Effector CD4-positive, alpha-beta T cell (primary cell): ENCODE measurements around the gene C4orf54.

Source experiments
- DNase-seq: peaks from one replicate; pipeline ENCODE4 v3.0.0-alpha.2; 2020

C4orf54 gene

DNA sequence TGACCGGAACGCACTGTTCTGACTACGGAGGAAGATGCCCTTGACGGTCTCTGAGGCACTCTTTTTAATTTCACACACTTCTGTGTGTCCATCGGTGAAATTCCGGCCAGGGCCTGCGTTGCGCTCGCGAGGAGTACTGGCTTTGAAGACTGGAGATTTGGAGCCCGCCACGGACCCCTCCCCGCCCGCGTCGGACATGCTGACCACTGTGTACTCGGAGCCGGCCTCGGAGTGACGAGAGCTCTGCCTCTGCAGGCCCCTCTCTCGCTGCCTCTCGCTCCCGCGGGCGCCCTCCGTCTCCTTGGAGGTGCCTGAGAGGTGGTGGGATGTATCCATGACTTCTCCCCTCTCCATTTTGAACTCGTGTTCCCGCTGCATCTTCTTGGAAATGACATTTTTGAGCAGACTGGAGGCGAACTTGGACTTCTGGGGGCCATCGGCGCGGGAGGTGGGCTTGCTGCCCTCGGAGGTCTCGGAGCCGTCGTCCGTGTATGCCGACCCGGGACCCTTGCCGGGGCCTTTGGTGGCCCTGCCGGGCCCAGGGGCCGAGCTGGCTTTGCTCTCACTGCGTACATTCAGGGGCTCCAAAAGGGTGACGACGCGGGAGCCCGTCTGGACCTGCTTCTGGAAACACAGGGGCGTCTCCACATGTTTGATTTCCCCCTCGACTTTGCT is 5.7 kb downstream of the C4orf54 start:
- DNase-seq = no peak

DNA sequence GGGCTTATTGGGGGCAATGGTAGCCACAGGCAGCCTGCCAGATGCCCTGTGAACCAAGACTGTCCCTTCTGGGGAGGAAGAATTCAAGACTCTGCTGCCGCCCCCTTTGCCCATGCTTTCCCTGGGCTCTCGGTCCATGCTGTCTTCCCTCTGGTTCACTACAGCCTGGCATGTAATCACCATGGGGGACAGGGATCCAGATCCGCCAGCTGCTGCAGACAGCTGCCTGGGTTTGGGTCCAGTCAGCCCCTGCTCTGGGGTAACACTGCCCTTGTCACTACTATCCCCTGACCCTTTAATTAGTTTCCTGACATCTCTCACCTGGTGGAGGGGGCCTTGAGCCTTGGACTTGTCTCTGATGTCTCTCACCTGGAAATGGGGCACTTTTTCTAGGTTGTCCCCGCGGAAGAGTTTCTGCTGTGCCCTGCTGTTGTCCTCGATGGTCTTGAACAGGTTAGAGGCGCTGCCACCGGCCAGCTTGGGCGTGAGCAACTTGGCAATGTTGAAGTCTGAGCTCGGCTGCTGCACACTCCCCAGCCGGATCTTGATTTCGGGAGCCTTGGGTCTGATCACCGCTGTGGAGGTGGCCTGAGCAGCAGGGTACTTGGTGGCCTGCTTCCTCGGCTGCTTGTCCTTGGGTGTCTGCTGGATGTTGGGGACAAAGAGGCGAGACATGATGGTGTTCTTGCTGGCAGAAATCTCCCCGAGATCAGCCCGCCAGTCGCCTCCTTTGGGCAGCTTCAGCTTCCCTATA is 6.4 kb downstream of the C4orf54 start:
- no peak for DNase-seq

DNA sequence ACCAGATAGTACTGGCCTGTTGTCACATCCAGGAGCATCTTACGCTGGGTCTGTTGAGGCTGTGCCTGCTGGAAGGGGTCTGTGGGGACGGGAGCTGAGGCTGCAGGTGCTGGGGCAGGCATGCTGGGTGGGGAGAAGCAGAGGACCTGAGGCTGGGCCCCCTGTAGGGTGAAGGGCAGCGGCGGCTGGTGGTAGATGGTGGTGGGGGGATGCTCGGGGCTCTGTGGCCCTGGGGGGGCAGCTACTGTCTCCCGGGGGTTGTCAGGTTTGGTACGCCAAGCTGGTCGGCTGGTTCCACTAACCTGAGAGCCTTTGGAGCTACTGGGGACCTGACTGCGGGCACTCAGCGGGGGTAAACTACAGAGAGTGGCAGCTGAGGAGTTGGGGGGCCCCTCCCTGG is 7.8 kb downstream of the C4orf54 start:
- no peak for DNase-seq

- no peak for DNase-seq
These were observed 8.4 kb downstream of the C4orf54 start for GRCh38 chr4:99649208-99649607.

GRCh38 chr4:99648321-99648720 is 9.3 kb downstream of the C4orf54 start:
- DNase-seq = no peak

DNA sequence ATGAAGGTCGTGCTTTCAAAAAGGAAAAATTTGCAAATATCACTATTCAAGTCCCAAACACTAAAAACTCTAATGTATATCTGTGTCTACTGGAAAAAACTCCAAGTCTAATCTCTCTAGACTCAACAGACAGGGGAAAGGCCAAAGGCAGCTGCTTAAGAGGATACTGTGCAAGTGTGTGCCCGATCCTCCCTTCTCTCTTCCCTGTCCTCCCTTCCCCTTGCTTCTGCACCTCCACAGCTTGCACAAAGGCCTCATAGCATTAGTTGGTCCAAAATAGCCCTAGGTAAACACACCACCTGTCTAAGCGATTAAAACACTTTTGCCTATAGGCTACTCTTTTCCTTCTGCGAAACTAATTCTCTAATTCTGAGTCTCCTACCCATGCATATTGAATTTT is 10.6 kb downstream of the C4orf54 start:
- DNase-seq = no peak

GRCh38 chr4:99645638-99646037 is 12.0 kb downstream of the C4orf54 start:
- DNase-seq = no peak

GRCh38 chr4:99645036-99645435 is 12.6 kb downstream of the C4orf54 start:
- DNase-seq = no peak

- no peak for DNase-seq
These were observed 13.2 kb downstream of the C4orf54 start for GRCh38 chr4:99644453-99644852.

GRCh38 chr4:99642725-99643489 is 14.7 kb downstream of the C4orf54 start:
- no peak for DNase-seq

- no peak for DNase-seq
These were observed 17.0 kb downstream of the C4orf54 start for GRCh38 chr4:99640676-99641075.

- no peak for DNase-seq
These were observed 20.5 kb downstream of the C4orf54 start for GRCh38 chr4:99637174-99637573.

DNA sequence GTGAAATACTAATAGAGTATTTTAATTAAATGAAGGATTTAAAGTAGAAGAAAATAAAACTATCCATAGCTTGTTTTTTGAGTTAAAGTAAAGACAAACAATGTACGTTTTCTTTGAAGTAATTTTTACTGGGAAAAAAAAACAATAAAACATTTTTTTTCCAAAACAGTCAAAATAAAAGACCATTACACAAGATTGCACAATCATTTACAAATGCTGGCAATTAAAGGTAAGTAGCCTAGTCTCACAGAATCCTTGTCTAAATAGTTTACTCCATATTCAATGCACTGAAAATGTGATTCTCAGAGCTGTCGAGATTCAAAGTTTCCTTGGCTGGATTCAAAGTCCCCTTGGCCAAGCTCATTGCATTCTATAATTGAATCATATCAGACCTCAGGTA is 21.2 kb downstream of the C4orf54 start:
- DNase-seq = no peak

GRCh38 chr4:99635601-99636000 is 22.0 kb downstream of the C4orf54 start:
- DNase-seq = no peak

- no peak for DNase-seq
These were observed 22.8 kb downstream of the C4orf54 start for GRCh38 chr4:99634742-99635360.

- DNase-seq = no peak
These were observed 23.9 kb downstream of the C4orf54 start for GRCh38 chr4:99633772-99634171.

DNA sequence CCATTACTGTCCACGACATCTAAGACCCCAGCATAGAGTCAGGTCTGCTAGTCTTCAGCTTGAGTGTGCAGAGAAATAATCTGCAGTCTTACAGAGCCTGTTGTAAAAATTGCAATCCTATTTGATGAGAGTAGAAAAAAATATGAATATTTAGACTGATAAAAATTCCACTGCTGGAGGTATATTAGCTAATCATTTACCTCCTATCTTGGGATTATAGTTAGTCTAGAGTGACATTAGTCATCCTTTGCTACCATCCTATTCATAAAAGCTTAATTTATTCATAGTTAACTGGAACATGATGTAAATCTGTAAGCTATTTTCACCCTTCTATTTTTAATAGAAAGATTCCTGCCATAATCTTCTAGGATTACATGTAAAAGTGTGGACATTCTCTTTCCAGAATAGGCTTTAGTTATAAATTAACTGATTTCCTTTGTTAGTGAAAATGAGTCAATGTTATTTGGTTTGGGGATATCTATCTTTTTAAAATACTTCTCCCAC is 26.7 kb downstream of the C4orf54 start:
- DNase-seq = no peak

- DNase-seq = no peak
These were observed 27.6 kb downstream of the C4orf54 start for GRCh38 chr4:99629962-99630554.

DNA sequence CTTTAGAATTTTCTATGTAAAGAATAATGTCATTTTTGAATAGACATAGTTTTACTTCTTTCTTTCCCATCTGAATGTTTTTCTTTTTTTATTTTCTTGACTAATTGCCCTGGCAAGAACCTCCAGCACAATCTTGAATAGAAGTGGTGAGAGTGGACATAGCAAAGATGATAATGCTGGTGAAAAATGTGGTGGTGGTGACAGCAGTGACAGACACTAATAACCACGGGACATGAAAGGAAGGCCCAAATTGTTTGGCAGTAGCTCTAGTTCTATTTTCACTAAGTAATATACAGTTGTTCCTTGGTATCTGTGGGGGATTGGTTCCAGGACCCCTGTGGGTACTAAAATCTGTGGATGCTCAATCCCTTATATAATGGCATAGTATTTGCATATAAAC is 29.6 kb downstream of the C4orf54 start:
- DNase-seq = no peak

DNA sequence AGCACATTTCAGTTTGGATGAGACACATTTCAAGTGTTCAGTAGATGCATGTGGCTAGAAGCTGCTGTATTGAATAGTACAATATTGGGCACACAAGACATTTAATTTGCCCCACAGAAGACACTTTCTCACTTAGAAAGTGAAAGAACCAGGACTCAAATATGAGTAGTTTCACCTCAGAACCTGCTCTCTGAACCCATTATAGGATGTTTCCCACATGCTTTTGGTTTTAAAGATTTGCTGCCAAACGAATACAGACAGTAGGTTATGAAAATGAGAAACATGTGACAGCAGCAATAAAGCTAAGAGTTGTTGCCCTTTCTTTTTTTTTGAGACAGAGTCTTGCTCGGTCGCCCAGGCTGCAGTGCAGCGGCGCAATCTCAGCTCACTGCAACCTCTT is 32.3 kb downstream of the C4orf54 start:
- no peak for DNase-seq

DNA sequence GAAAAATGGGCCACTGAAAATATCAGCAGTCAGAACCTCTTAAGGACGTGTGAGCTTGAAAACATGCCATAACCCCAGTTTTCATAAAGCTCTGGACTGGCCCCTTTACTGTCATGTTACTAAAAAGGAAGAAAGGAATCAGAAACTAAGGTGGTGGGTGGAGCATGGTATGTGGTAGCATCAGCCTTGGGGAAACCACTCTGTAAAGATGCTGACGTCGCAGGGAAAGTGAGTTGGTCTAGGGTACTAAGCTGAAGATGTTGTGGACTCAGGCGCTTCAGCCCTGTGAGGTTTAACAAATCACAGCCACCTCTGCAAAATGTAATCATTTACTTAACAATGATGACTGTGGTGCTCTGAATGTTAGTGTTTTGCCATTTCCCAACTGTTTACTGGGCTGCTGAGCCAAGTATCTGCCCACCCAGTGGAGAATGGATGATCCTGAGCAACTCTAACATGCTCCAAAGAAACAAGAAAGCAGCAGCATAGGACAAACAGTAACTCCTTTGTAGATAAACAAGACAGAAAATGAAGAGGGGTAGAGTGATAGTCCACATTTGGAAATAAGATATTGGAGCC is 33.4 kb downstream of the C4orf54 start:
- DNase-seq = no peak

GRCh38 chr4:99622341-99622740 is 35.3 kb downstream of the C4orf54 start:
- no peak for DNase-seq
